Tibial nerve (tissue), 3 donors: ENCODE data around the gene LRCH4.

ENCODE experiments used
- CTCF ChIP-seq, 5 experiments: fragments of 200-600 bp in 3 of 5; fragments of 450-650 bp in 2 of 5; sonication (generic) in 3 of 5; IDR thresholded peaks; one replicate each; pipeline ENCODE4 v1.5.1; 2016 to 2019; ENCODE audit warnings: antibody characterized with exemption in 5 of 5, mild to moderate bottlenecking in 3 of 5, moderate library complexity in 2 of 5
- POLR2A ChIP-seq, 2 donors: fragments of 450-650 bp; IDR thresholded peaks; one replicate each; pipeline ENCODE4 v1.6.1; 2017; ENCODE audit warnings: antibody characterized with exemption in 2 of 2, mild to moderate bottlenecking in 2 of 2, moderate library complexity in 2 of 2

GRCh38 chr7:100604976-100605911, 19.3 kb upstream of the LRCH4 start:
- TF ChIP-seq CTCF (IDR thresholded peaks at IDR 0.05) (no peak), POLR2A (IDR thresholded peaks at IDR 0.05) (no peak)
